Glutamatergic neuron (in vitro differentiated cells): Measurements from ENCODE around the gene JADE1. TPM values are rescaled to one million over a fixed set of nuclear protein-coding genes. Genes with fewer than 3 reads are reported as not detected.

Source experiments
- DNase-seq: peaks from one replicate; pipeline ENCODE4 v3.0.0; 2022
- H3K27ac Mint-ChIP-seq: one replicate; pipeline ENCODE4 v1.8.0; 2020; ENCODE audit warnings: mild to moderate bottlenecking, mixed read lengths, inconsistent platforms; ENCODE audit not compliant: unreplicated experiment
- H3K27me3 Mint-ChIP-seq: one replicate; pipeline ENCODE4 v1.8.0; 2020; ENCODE audit warnings: mild to moderate bottlenecking, moderate library complexity, mixed read lengths, inconsistent platforms; ENCODE audit not compliant: unreplicated experiment
- H3K36me3 Mint-ChIP-seq: one replicate; pipeline ENCODE4 v1.8.0; 2020; ENCODE audit warnings: mild to moderate bottlenecking, mixed read lengths, inconsistent platforms; ENCODE audit not compliant: unreplicated experiment
- H3K4me1 Mint-ChIP-seq: one replicate; pipeline ENCODE4 v1.8.0; 2020; ENCODE audit warnings: mild to moderate bottlenecking, low read depth, mixed read lengths, inconsistent platforms; ENCODE audit not compliant: unreplicated experiment
- H3K4me3 Mint-ChIP-seq: one replicate; pipeline ENCODE4 v1.8.0; 2020; ENCODE audit warnings: mild to moderate bottlenecking, mixed read lengths, inconsistent platforms; ENCODE audit not compliant: unreplicated experiment
- H3K9me3 Mint-ChIP-seq: one replicate; pipeline ENCODE4 v1.8.0; 2020; ENCODE audit warnings: mild to moderate bottlenecking, moderate library complexity, mixed read lengths, inconsistent platforms; ENCODE audit not compliant: unreplicated experiment
- CTCF ChIP-seq: fragments of 200-600 bp; sonication (generic); IDR thresholded peaks from one replicate; pipeline ENCODE4 v1.5.0; 2021; ENCODE audit not compliant: partially characterized antibody, unreplicated experiment
- total RNA-seq: library from RNA; stranded (reverse); fragmentation: NEBNext Ultra II Directional; extraction: Animal tissue kit (Norgen Biotek cat#: 25700); gene quantifications from one replicate; pipeline ENCODE4 v1.2.1, GENCODE V29; 2021; ENCODE audit not compliant: unreplicated experiment

JADE1 gene
- total RNA-seq, 1 donor from 2014 or later, result 9.1 TPM

GRCh38 chr4:128869776-128870509, 60.4 kb downstream of the JADE1 start:
- Mint-ChIP-seq H3K4me3 (no peak overlapping the region), H3K4me1 (no peaks in the 10 kb centered on the region), H3K27ac (no peak overlapping the region), H3K27me3 (peaks cover 4% of the 10 kb centered on the region), H3K9me3 (peaks cover 2% of the 10 kb centered on the region), H3K36me3 (no peaks in the 10 kb centered on the region)
- no peak for DNase-seq
- TF ChIP-seq CTCF, result no peak

- TF ChIP-seq CTCF, result no peak
These were observed 62.4 kb downstream of the JADE1 start for GRCh38 chr4:128871948-128872347.

GRCh38 chr4:128876200-128876599, 66.7 kb downstream of the JADE1 start:
- peaks cover 2% of the 10 kb centered on the region for H3K9me3 Mint-ChIP-seq
- H3K4me3 Mint-ChIP-seq, result no peak overlapping the region
- no peak for TF ChIP-seq CTCF
- H3K36me3 Mint-ChIP-seq, result no peaks in the 10 kb centered on the region
- DNase-seq, result no peak
- peaks cover 5% of the 10 kb centered on the region for H3K4me1 Mint-ChIP-seq
- no peak overlapping the region for H3K27ac Mint-ChIP-seq
- peaks cover 4% of the 10 kb centered on the region for H3K27me3 Mint-ChIP-seq

More at GRCh38 chr4:128871948-128872347, 62.4 kb downstream of the JADE1 start:
- Mint-ChIP-seq H3K4me3 (no peak overlapping the region), H3K27ac (no peak overlapping the region), H3K9me3 (peaks cover 2% of the 10 kb centered on the region), H3K4me1 (peaks cover 5% of the 10 kb centered on the region), H3K36me3 (no peaks in the 10 kb centered on the region), H3K27me3 (peaks cover 4% of the 10 kb centered on the region)
- no peak for DNase-seq

- Mint-ChIP-seq H3K4me3 (no peak overlapping the region), H3K4me1 (peaks cover 5% of the 10 kb centered on the region), H3K27ac (no peak overlapping the region), H3K27me3 (no peaks in the 10 kb centered on the region), H3K36me3 (no peaks in the 10 kb centered on the region), H3K9me3 (no peaks in the 10 kb centered on the region)
- TF ChIP-seq CTCF, result no peak
- DNase-seq, result no peak
These were observed 68.4 kb downstream of the JADE1 start for GRCh38 chr4:128877934-128878333.

GRCh38 chr4:128879283-128879682, 69.8 kb downstream of the JADE1 start:
- no peak for TF ChIP-seq CTCF
- Mint-ChIP-seq H3K4me3 (no peak overlapping the region), H3K27me3 (no peaks in the 10 kb centered on the region), H3K36me3 (no peaks in the 10 kb centered on the region), H3K27ac (no peak overlapping the region), H3K9me3 (no peaks in the 10 kb centered on the region), H3K4me1 (peaks cover 5% of the 10 kb centered on the region)
- DNase-seq, result no peak
